Sigmoid colon (tissue), 7 donors: ENCODE results near the gene KIF4A. TPM values are rescaled to one million over a fixed set of nuclear protein-coding genes. Genes with fewer than 3 reads are reported as not detected.

Experiments
- DNase-seq: peaks from one replicate; pipeline ENCODE4 v3.0.0-alpha.2; 2019
- H3K27ac ChIP-seq, 4 donors: fragments of 200-600 bp; sonication (generic); one replicate each; pipeline ENCODE4 v1.5.1; 2016 to 2019; ENCODE audit warnings: mild to moderate bottlenecking in 1 of 4
- H3K27me3 ChIP-seq, 3 donors: fragments of 200-600 bp; sonication (generic); one replicate each; pipeline ENCODE4 v1.5.1; 2019; ENCODE audit warnings: mild to moderate bottlenecking in 1 of 3
- H3K36me3 ChIP-seq, 4 donors: fragments of 200-600 bp; sonication (generic); one replicate each; pipeline ENCODE4 v1.5.1; 2016 to 2019
- H3K4me1 ChIP-seq, 4 donors: fragments of 200-600 bp; sonication (generic); one replicate each; pipeline ENCODE4 v1.5.1; 2017 to 2019
- H3K4me3 ChIP-seq, 4 donors: fragments of 200-600 bp; sonication (generic); one replicate each; pipeline ENCODE4 v1.5.1; 2017 to 2019; ENCODE audit warnings: mild to moderate bottlenecking in 2 of 4, moderate library complexity in 1 of 4
- H3K9me3 ChIP-seq, 4 donors: fragments of 200-600 bp in 3 of 4; sonication (generic) in 3 of 4; one replicate each; pipeline versions ENCODE4 v1.5.1 to v1.6.1; 2013 to 2019
- EP300 ChIP-seq, 4 donors: sonication (generic); formaldehyde crosslinking; IDR thresholded peaks; one replicate each; pipeline ENCODE4 v1.6.1; 2017; ENCODE audit warnings: antibody characterized with exemption in 4 of 4
- POLR2A ChIP-seq, 2 donors: fragments of 450-650 bp; IDR thresholded peaks; one replicate each; pipeline ENCODE4 v1.6.1; 2016; ENCODE audit warnings: antibody characterized with exemption in 2 of 2, mild to moderate bottlenecking in 2 of 2, moderate library complexity in 2 of 2
- POLR2AphosphoS5 ChIP-seq, 4 donors: sonication (generic); formaldehyde crosslinking; IDR thresholded peaks; one replicate each; pipeline ENCODE4 v1.6.1; 2017; ENCODE audit warnings: antibody characterized with exemption in 4 of 4
- WGBS, 2 donors: extraction: QIAGEN DNeasy Blood & Tissue Kit; methylation state at CpG; one replicate each; pipeline ENCODE4 v1.1.7; 2013; 5-methylcytosine and 5-hydroxymethylcytosine counted together
- intact Hi-C: fragments of 100-400 bp; cut with DNase I; formaldehyde crosslinking; loops from one replicate; pipeline ENCODE4 v1.15.1; 2023
- polyA plus RNA-seq, 3 donors: library from polyadenylated mRNA; stranded (reverse); fragments of 200-250 nt; gene quantifications; one replicate each; pipeline ENCODE4 v1.2.3, GENCODE V29; 2013
- total RNA-seq, 4 donors: library from RNA; depleted of rRNA; stranded (reverse); fragments of >200 nt; gene quantifications; one replicate each; pipeline ENCODE4 v1.1.0, GENCODE V29; 2016
- TF ChIP-seq, protein P1 (sequence below), 4 experiments: fragments of 450-650 bp in 3 of 4; fragments of 200-600 bp in 1 of 4; IDR thresholded peaks; one replicate each; pipeline ENCODE4 v1.5.1; 2016 to 2019; ENCODE audit warnings: antibody characterized with exemption in 4 of 4, mild to moderate bottlenecking in 3 of 4, moderate library complexity in 2 of 4
- donor health status: healthy with polysubstance abuse.
- donor health status: Bipolar disorder and iron deficiency.
- donor health status: healthy.

KIF4A gene
- total and polyA plus RNA-seq, 7 donors = 0.16 to 5.5 (median 0.55) TPM

DNA sequence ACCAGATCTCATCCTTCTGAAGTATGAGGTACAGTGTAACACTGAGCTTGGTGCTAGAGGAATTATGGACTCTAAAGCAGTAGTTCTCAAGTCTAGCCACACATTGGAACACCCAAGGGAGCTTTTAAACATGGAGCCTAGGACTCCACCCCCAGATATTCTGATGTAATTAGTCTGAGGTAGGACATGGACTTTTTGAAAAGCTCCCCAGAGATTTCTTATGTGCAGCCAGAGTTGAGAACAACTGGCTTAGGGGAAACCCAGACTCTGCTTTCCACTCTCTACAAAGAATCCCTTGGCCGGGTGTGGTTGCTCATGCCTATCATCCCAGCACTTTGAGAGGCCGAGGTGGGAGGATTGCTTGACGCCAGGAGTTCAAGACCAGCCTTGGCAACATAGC, 121.6 kb downstream of the KIF4A start:
- Histone ChIP-seq H3K4me3 (no peak overlapping the region), H3K9me3 (no peaks in the 10 kb centered on the region), H3K27me3 (no peaks in the 10 kb centered on the region), H3K36me3 (no peaks in the 10 kb centered on the region), H3K27ac (no peak overlapping the region), H3K4me1 (no peaks in the 10 kb centered on the region)
- no peak for DNase-seq
- TF ChIP-seq POLR2A (IDR thresholded peaks at IDR 0.05) = no peak
- TF ChIP-seq, protein P1, sequence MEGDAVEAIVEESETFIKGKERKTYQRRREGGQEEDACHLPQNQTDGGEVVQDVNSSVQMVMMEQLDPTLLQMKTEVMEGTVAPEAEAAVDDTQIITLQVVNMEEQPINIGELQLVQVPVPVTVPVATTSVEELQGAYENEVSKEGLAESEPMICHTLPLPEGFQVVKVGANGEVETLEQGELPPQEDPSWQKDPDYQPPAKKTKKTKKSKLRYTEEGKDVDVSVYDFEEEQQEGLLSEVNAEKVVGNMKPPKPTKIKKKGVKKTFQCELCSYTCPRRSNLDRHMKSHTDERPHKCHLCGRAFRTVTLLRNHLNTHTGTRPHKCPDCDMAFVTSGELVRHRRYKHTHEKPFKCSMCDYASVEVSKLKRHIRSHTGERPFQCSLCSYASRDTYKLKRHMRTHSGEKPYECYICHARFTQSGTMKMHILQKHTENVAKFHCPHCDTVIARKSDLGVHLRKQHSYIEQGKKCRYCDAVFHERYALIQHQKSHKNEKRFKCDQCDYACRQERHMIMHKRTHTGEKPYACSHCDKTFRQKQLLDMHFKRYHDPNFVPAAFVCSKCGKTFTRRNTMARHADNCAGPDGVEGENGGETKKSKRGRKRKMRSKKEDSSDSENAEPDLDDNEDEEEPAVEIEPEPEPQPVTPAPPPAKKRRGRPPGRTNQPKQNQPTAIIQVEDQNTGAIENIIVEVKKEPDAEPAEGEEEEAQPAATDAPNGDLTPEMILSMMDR (IDR thresholded peaks at IDR 0.05) = no peak
- TF ChIP-seq EP300 (IDR thresholded peaks at IDR 0.05) = no peak
- TF ChIP-seq POLR2AphosphoS5 (IDR thresholded peaks at IDR 0.05) = no peak
- 94 to 96% methylated on average over 3 of the region's 3 CpGs for WGBS, 2 donors
- intact Hi-C loops = no loop called here

DNA sequence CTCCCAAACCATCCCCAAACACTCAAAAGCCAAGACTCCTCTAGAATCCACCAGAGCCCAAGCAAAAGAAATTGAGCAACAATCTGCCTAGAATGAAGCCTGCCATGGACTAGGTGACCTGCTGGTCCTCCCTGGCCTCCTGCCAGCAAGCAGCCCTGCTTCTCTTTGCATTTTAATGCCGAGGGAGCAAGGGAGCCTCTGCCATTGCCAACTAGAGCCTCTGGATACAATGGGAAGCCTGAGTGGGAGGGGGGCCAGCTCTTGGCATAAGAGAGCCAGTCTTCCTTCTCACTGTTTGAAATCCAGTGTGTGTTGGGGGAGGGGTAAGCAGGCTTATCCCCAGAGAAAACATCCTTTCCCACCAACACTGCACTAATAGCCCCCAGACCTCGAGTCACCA, 131.7 kb downstream of the KIF4A start:
- Histone ChIP-seq H3K27me3 (no peaks in the 10 kb centered on the region), H3K4me3 (no peak overlapping the region), H3K36me3 (no peaks in the 10 kb centered on the region), H3K27ac (no peak overlapping the region), H3K9me3 (no peaks in the 10 kb centered on the region), H3K4me1 (no peaks in the 10 kb centered on the region)
- WGBS, 2 donors = 60 to 75% methylated on average over 2 of the region's 2 CpGs
- intact Hi-C loops = loop anchor here (10.0 kb wide), 1 partner anchor 217 kb away; no protein-coding TSS in a partner anchor
- no peak for DNase-seq
- TF ChIP-seq, protein P1 (IDR thresholded peaks at IDR 0.05) = no peak
- no peak for TF ChIP-seq POLR2AphosphoS5 (IDR thresholded peaks at IDR 0.05)
- no peak for TF ChIP-seq POLR2A (IDR thresholded peaks at IDR 0.05)
- no peak for TF ChIP-seq EP300 (IDR thresholded peaks at IDR 0.05)

DNA sequence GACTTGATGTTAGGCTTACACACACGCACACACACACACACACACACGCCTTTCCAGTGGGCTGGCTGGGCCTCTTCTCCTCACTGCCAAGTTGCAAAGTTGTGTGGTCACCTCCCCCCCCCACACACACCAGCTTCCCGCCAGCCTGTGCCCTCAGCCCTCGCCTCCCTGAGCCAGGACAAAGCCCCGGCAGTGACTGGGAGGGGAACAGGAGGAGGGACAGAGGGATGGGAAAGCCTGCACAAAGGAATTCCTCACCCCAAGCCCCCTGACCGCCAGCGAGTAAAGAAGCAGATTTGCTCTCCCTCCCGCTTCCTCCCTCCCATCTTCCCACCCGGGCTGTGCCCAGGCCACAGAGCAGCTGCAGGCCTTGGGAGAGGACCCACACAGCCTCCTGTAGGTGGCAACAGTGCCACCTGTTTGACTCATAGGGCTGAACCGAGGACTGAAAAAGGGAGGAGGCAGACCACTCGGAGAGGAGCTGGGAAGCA, 133.0 kb downstream of the KIF4A start, which contains the start of gene GDPD2:
Gene GDPD2 (plus strand): TSS at position 464 of the 491 bp plus-strand sequence. CDS start 1,671 bp downstream, outside the sequence.
- TF ChIP-seq POLR2A (IDR thresholded peaks at IDR 0.05) = no peak
- TF ChIP-seq, protein P1 (IDR thresholded peaks at IDR 0.05) = no peak
- no peak for TF ChIP-seq EP300 (IDR thresholded peaks at IDR 0.05)
- TF ChIP-seq POLR2AphosphoS5 (IDR thresholded peaks at IDR 0.05) = no peak
- 25 to 33% methylated on average over 11 of the region's 11 CpGs for WGBS, 2 donors
- intact Hi-C loops = loop anchor here (10.0 kb wide), 1 partner anchor 218 kb away; no protein-coding TSS in a partner anchor

DNA sequence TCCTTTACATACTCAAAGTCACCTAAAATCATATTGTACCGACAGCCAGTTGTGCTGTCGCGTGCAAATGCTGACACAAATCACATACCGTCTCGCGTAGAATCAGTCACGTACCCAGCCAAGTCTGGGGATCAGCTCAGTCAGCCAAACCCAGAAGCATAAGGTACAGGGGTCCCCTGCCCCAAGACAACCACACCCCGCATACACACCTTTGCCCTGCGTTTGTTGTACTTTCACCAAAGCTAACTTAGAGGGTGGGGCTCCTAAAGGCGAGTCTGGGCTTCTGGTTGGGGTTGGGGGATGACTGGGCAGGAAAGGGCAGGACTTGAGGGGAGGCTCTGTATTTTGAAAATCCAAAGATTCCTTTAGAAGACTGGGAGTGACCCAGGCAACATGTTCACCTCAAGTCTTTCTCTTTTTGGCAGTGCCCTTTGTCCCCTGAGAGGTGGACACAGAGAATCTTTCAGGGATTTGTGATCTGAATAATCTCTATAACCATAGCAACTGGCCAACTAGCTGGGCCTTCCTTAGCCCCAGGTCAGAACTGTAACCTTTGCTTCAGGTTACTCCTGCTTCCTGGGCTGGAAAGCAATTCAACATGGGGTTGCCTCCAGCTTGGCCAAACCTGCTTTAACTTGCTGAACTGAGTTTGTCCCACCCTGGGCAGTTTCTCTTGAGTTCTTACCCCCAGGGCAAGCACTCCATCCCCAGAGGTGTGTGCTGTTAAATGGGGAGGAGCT, 134.2 kb downstream of the KIF4A start:
- no peak for DNase-seq
- Histone ChIP-seq H3K27ac (no peak overlapping the region), H3K4me1 (no peaks in the 10 kb centered on the region), H3K36me3 (no peaks in the 10 kb centered on the region), H3K27me3 (no peaks in the 10 kb centered on the region), H3K9me3 (no peaks in the 10 kb centered on the region), H3K4me3 (no peak overlapping the region)
- TF ChIP-seq EP300 (IDR thresholded peaks at IDR 0.05) (no peak), POLR2AphosphoS5 (IDR thresholded peaks at IDR 0.05) (no peak), POLR2A (IDR thresholded peaks at IDR 0.05) (no peak)
- TF ChIP-seq, protein P1 (IDR thresholded peaks at IDR 0.05) = no peak
- WGBS, 2 donors = 20 to 73% methylated on average over 10 of the region's 10 CpGs
- intact Hi-C loops = loop anchor here (10.0 kb wide), 1 partner anchor 219 kb away; no protein-coding TSS in a partner anchor

More for the DNA sequence above, 133.0 kb downstream of the KIF4A start, which contains the start of gene GDPD2:
- H3K9me3 ChIP-seq = no peaks in the 10 kb centered on the region
- no peaks in the 10 kb centered on the region for H3K36me3 ChIP-seq
- H3K4me3 ChIP-seq = no peak within 1 kb of the TSS
- H3K27me3 ChIP-seq = no peaks in the 10 kb centered on the region
- no peak within 1 kb of the TSS for H3K27ac ChIP-seq
- no peaks in the 10 kb centered on the region for H3K4me1 ChIP-seq
- no peak for DNase-seq
